K562 (cell line): ENCODE data around the gene SYCP3.

Source experiments
- ADNP ChIP-seq: fragments of 200-800 bp; sonication (Bioruptor generic); IDR thresholded peaks from 2 replicates; pipeline ENCODE4 v1.6.1; 2016; ENCODE audit warnings: missing genetic modification characterization, missing compliant biosample characterization
- ATF3 ChIP-seq, 2 experiments: fragments of 450-650 bp in 1 of 2; sonication (generic) in 1 of 2; formaldehyde crosslinking in 1 of 2; IDR thresholded peaks in 1 of 2; conservative IDR thresholded peaks in 1 of 2; 2 replicates each; pipeline versions ENCODE4 v1.6.1 to v1.8.1; 2016 to 2023; ENCODE audit warnings: mild to moderate bottlenecking in 2 of 2, moderate library complexity in 2 of 2, inconsistent platforms in 1 of 2, missing genetic modification reagents in 1 of 2
- CTCF ChIP-seq, 3 experiments: IDR thresholded peaks in 2 of 3; conservative IDR thresholded peaks in 1 of 3; 2 replicates each; pipeline ENCODE4 v1.5.1; 2011 to 2012; ENCODE audit warnings: low read length in 3 of 3, mild to moderate bottlenecking in 3 of 3, control low read depth in 2 of 3, improper control_type of control experiment in 1 of 3, inconsistent platforms in 1 of 3, low read depth in 1 of 3, mixed read lengths in 1 of 3, moderate library complexity in 1 of 3; ENCODE audit not compliant: insufficient read depth in 2 of 3
- EHMT2 ChIP-seq: fragments of 450-650 bp; IDR thresholded peaks from 2 replicates; pipeline ENCODE4 v1.6.1; 2018; ENCODE audit warnings: antibody characterized with exemption
- ELF1 ChIP-seq: fragments of 200-800 bp; sonication (Bioruptor generic); IDR thresholded peaks from 2 replicates; pipeline ENCODE4 v1.6.1; 2016; ENCODE audit warnings: missing genetic modification characterization, missing compliant biosample characterization
- EZH2 ChIP-seq: IDR thresholded peaks from 2 replicates; pipeline ENCODE4 v1.6.1; 2012; ENCODE audit warnings: low read depth, mild to moderate bottlenecking, inconsistent platforms, low read length, borderline replicate concordance
- FOXM1 ChIP-seq, 2 experiments: fragments of 450-650 bp in 1 of 2; sonication (generic) in 1 of 2; formaldehyde crosslinking in 1 of 2; IDR thresholded peaks; 2 replicates each; pipeline versions ENCODE4 v1.6.1 to v1.9.0; 2017 to 2022; ENCODE audit warnings: low read depth in 2 of 2, mild to moderate bottlenecking in 2 of 2, missing genetic modification reagents in 1 of 2, moderate library complexity in 1 of 2
- NFE2L1 ChIP-seq: fragments of 450-650 bp; IDR thresholded peaks from 2 replicates; pipeline ENCODE4 v1.6.1; 2016; ENCODE audit warnings: missing genetic modification characterization, low read depth, mild to moderate bottlenecking, missing compliant biosample characterization, moderate library complexity, borderline replicate concordance
- NUFIP1 ChIP-seq: fragments of 450-650 bp; IDR thresholded peaks from 2 replicates; pipeline ENCODE4 v1.6.1; 2018; ENCODE audit not compliant: partially characterized antibody
- POLR2A ChIP-seq: fragments of 450-650 bp; conservative IDR thresholded peaks from 2 replicates; pipeline ENCODE4 v1.6.1; 2016
- POLR2AphosphoS5 ChIP-seq: IDR thresholded peaks from 2 replicates; pipeline ENCODE4 v1.6.1; 2011; ENCODE audit warnings: mild to moderate bottlenecking, low read depth, low read length, moderate library complexity; ENCODE audit not compliant: control insufficient read depth, insufficient read depth
- SRSF7 ChIP-seq: fragments of 200-400 bp; formaldehyde crosslinking; optimal IDR thresholded peaks from 2 replicates; pipeline ENCODE3; 2017; ENCODE audit warnings: mild to moderate bottlenecking, low read depth, low read length
- ZNF507 ChIP-seq: conservative IDR thresholded peaks from 2 replicates; pipeline ENCODE4 v1.6.1; 2017; ENCODE audit warnings: missing genetic modification characterization, missing compliant biosample characterization

GRCh38 chr12:101733166-101733565 is 6.1 kb downstream of the SYCP3 start:
- no peak for TF ChIP-seq POLR2A
- no peak for TF ChIP-seq POLR2AphosphoS5
- TF ChIP-seq ZNF507 (tag): no peak
- no peak for TF ChIP-seq NUFIP1
- no peak for TF ChIP-seq ADNP (tag)
- no peak for TF ChIP-seq NFE2L1 (tag)
- no peak for TF ChIP-seq ELF1
- no peak for TF ChIP-seq EZH2
- no peak for TF ChIP-seq EHMT2
- no peak for TF ChIP-seq ATF3 (IDR thresholded peaks at IDR 0.05)
- TF ChIP-seq ATF3 (CRISPR knock-in tag; conservative IDR thresholded peaks at IDR 0.05): no peak
- TF ChIP-seq CTCF (IDR thresholded peaks at IDR 0.05 in 2 of 3, conservative IDR thresholded peaks at IDR 0.05 in 1 of 3; ENCODE audit: insufficient read depth in 2 of 3, low read depth in 1 of 3, low read length in 3 of 3): no peak
- no peak for TF ChIP-seq FOXM1 (IDR thresholded peaks at IDR 0.05; ENCODE audit: low read depth)
- TF ChIP-seq FOXM1 (CRISPR knock-in tag; IDR thresholded peaks at IDR 0.05; ENCODE audit: low read depth): no peak
- TF ChIP-seq SRSF7: no peak
